ENCODE results near the gene GPR78. TPM values are rescaled to one million over a fixed set of nuclear protein-coding genes. Genes with fewer than 3 reads are reported as not detected.

GPR78 gene
- total RNA-seq, 2 experiments from 2014 or later = not detected

- DNase-seq (no peak), ATAC-seq (ENCODE audit: poor library complexity) (no peak)
- no peaks in the 10 kb centered on the region for H3K4me1 Mint-ChIP-seq (ENCODE audit: low read depth)
- no peak overlapping the region for H3K4me3 Mint-ChIP-seq
- Histone ChIP-seq H3K4me1 (ENCODE audit: insufficient read depth, low read length) (no peaks in the 10 kb centered on the region), H3K36me3 (ENCODE audit: insufficient read depth, low read length) (no peaks in the 10 kb centered on the region), H3K27ac (ENCODE audit: low read depth in 1 of 2, low read length in 2 of 2) (no peak overlapping the region), H3K27me3 (ENCODE audit: control insufficient read depth in 1 of 2, insufficient read depth in 2 of 2, low read length in 2 of 2) (no peaks in the 10 kb centered on the region), H3K9me3 (ENCODE audit: control insufficient read depth in 1 of 2, insufficient read depth in 1 of 2, low read length in 2 of 2) (peaks cover 0 to 9% of the 10 kb centered on the region in 2 experiments), H3K4me3 (ENCODE audit: low read length) (no peak overlapping the region)
- H3K9me3 Mint-ChIP-seq = no peaks in the 10 kb centered on the region
- no peak overlapping the region for H3K27ac Mint-ChIP-seq
- no peaks in the 10 kb centered on the region for H3K36me3 Mint-ChIP-seq (ENCODE audit: low read depth)
- ChIA-PET POLR2A (no interaction called here), CTCF (no interaction called here)
- intact Hi-C loops (cut with DNase I, micrococcal nuclease) = no loop called here
- TF ChIP-seq CTCF (IDR thresholded peaks at IDR 0.05) = no peak
- peaks cover 4% of the 10 kb centered on the region for H3K27me3 Mint-ChIP-seq
These were observed 21.9 kb upstream of the GPR78 start for GRCh38 chr4:8558080-8558960.

- POLR2A ChIA-PET = no interaction called here
- H3K4me1 ChIP-seq (ENCODE audit: insufficient read depth, low read length) = no peaks in the 10 kb centered on the region
These were observed 21.2 kb upstream of the GPR78 start for GRCh38 chr4:8559011-8559410.

GRCh38 chr4:8559524-8560264, 20.5 kb upstream of the GPR78 start:
- intact Hi-C loops (cut with DNase I, micrococcal nuclease) = no loop called here
- H3K36me3 ChIP-seq (ENCODE audit: insufficient read depth, low read length) = no peaks in the 10 kb centered on the region
- no peak for TF ChIP-seq CTCF (IDR thresholded peaks at IDR 0.05)
- Mint-ChIP-seq H3K4me3 (no peak overlapping the region), H3K27ac (no peak overlapping the region), H3K27me3 (peaks cover 4% of the 10 kb centered on the region), H3K36me3 (ENCODE audit: low read depth) (no peaks in the 10 kb centered on the region), H3K9me3 (no peaks in the 10 kb centered on the region), H3K4me1 (ENCODE audit: low read depth) (no peaks in the 10 kb centered on the region)
- peaks cover 0 to 3% of the 10 kb centered on the region in 2 experiments for H3K27me3 ChIP-seq (ENCODE audit: control insufficient read depth in 1 of 2, insufficient read depth in 2 of 2, low read length in 2 of 2)
- peaks cover 0 to 9% of the 10 kb centered on the region in 2 experiments for H3K9me3 ChIP-seq (ENCODE audit: control insufficient read depth in 1 of 2, insufficient read depth in 1 of 2, low read length in 2 of 2)
- H3K4me3 ChIP-seq (ENCODE audit: low read length) = no peak overlapping the region
- ATAC-seq (ENCODE audit: poor library complexity) = no peak
- no peaks in the 10 kb centered on the region for H3K4me1 ChIP-seq (ENCODE audit: insufficient read depth, low read length)
- no peak for DNase-seq
- H3K27ac ChIP-seq (ENCODE audit: low read depth in 1 of 2, low read length in 2 of 2) = no peak overlapping the region
- CTCF ChIA-PET = no interaction called here
- POLR2A ChIA-PET = no interaction called here

More at GRCh38 chr4:8559011-8559410, 21.2 kb upstream of the GPR78 start:
- Histone ChIP-seq H3K36me3 (ENCODE audit: insufficient read depth, low read length) (no peaks in the 10 kb centered on the region), H3K27me3 (ENCODE audit: control insufficient read depth in 1 of 2, insufficient read depth in 2 of 2, low read length in 2 of 2) (peaks cover 0 to 3% of the 10 kb centered on the region in 2 experiments), H3K27ac (ENCODE audit: low read depth in 1 of 2, low read length in 2 of 2) (no peak overlapping the region), H3K4me3 (ENCODE audit: low read length) (no peak overlapping the region), H3K9me3 (ENCODE audit: control insufficient read depth in 1 of 2, insufficient read depth in 1 of 2, low read length in 2 of 2) (peaks cover 0 to 9% of the 10 kb centered on the region in 2 experiments)
- intact Hi-C loops (cut with DNase I, micrococcal nuclease) = no loop called here
- CTCF ChIA-PET = no interaction called here
- DNase-seq = no peak
- ATAC-seq (ENCODE audit: poor library complexity) = no peak
- TF ChIP-seq CTCF (IDR thresholded peaks at IDR 0.05) = no peak
- peaks cover 4% of the 10 kb centered on the region for H3K27me3 Mint-ChIP-seq
- H3K9me3 Mint-ChIP-seq = no peaks in the 10 kb centered on the region
- H3K4me1 Mint-ChIP-seq (ENCODE audit: low read depth) = no peaks in the 10 kb centered on the region
- no peak overlapping the region for H3K4me3 Mint-ChIP-seq
- H3K36me3 Mint-ChIP-seq (ENCODE audit: low read depth) = no peaks in the 10 kb centered on the region
- no peak overlapping the region for H3K27ac Mint-ChIP-seq

Measured in CD4-positive, alpha-beta T cell (primary cell).